ENCODE data around the gene LMAN2.
"Not testable (repeated sequence)": the region's sequence is repeated elsewhere in the genome, so short reads cannot be mapped to it uniquely, and the experiment has no call there.

The LMAN2 gene

DNA sequence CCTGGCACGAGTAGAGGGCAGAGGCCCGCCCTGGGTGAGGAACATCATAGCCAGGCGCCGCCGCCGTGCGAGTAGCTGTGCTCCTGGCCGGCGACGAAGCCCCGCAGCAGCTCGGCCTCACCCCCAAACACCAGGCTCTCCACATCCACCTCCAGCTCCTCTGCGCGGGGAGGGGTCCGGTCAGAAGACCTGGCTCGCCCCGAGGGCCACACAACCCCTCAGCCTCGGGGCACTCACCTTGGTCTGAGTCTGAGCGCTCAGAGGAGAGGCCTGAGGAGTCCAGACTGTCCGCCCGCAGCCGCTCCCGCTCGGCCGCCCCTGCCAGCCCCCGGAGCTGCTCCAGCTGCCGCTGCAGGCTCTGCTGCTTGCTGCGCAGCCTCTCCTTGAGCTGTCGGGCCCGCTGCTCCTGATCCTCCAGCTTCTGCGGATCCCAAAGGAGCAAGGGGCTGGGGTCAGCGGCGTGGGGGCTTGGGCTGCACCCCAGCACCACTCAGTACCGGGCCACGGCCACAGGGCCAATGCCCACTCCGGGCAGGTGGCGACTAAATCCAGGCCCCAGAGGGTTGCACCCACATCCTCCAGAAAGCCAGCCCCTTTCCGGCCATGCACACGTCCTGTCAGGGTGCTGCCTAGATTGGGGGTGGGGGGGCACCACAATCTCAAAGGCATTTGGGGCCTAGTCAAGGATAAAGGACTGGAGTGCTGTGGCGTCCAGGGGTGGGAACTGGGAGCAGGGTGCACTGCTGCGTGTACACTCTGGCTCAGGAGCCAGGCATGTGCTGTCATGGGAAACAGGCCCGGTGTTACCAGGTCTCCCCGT lies 43.7 kb downstream of the LMAN2 start:
- no peak for DNase-seq (ENCODE audit: extremely low read depth in 1 of 2, low read depth in 1 of 2)

DNA sequence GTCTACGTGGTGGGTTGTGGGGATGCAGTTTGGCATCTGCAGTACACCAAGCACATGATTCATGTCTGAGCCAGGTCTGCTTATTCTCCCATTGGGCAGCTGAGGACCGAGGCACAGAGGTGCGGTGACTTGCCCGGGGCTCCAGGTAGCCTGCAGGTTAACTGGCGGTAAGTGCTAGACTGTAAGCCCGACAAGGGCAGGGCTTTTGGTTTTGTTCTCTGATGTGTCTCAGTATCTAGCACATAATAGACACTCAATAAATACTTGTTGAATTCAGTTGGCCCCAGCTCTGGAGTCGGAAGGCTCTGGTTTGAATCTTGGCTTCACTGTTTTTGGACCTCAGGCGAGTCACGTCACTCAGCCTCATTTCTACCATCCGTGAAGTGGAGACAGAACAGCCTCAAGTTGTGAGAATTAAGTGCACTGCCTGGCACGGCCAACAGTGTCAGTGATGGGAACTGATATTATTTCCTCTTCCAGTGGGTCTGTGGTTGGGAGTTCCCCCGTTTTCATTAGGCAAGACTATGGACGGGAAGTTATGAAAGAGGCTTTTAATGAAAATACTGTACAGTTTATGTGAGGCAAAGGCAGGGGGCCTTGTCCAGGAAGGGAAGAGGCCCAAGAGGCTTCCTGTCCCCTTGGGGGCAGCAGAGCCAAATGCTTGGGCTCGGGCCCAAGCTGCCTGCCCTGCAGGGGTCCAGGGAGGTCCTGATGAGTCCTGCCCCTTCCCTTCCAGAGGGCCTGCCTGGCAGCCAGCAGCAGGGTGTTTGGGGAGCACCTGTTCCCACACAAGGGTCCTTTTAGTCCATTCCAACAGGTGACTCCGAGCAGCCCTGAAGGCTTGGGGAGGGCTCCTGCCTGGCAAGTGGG lies 44.6 kb downstream of the LMAN2 start:
- no peak for DNase-seq (ENCODE audit: extremely low read depth in 1 of 2, low read depth in 1 of 2)

DNA sequence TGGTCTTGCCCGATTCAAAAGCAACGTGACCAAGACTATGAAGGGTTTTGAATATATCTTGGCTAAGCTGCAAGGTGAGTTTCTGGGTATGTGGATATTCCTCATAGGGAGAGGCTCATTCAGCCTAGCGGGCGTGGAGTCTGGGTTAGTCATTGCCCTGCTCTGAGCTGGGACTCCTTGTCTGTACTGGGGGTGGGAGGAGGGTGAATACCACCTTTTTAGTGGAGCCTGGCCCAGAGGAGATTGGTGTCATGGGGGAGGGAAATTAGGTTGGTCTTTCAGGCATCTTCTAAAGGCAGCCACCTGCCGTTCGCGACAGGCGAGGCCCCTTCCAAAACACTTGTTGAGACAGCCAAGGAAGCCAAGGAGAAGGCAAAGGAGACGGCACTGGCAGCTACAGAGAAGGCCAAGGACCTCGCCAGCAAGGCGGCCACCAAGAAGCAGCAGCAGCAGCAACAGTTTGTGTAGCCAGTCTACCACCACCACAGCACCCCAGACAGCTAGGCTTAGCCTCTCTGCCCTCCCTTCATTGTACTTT lies 45.3 kb downstream of the LMAN2 start:
- DNase-seq (ENCODE audit: extremely low read depth in 1 of 2, low read depth in 1 of 2), result not testable (repeated sequence)

DNA sequence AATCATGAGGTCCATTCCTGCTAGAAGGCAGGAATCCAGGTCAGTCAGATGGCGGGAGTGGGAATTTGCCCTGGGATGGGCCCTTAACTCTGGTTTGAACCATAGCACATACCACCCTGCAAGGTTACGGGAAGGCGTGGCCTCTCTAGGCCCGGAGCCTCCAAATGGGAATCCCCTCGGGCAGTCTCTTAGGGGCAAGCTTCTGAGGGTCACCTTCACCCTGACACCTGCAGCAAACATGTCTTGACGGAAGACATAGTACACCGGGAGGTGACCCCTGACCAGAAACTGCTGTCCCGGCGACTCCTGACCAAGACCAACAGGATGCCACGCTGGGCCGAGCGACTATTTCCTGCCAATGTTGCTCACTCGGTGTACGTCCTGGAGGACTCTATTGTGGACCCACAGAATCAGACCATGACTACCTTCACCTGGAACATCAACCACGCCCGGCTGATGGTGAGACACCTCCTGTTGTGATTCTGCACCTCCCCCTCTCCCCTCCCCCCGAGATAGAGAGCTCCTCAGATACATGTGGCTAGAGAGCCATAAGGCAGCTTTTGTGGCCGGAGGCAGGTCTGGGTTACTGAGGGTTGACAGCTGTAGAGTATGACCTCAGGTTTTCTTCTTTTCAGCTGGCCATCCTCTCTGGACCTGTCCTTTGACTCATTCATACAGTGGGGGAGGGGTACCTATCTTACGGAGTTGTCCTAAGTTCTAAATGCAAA lies 46.9 kb downstream of the LMAN2 start:
- no peak for DNase-seq (ENCODE audit: extremely low read depth in 1 of 2, low read depth in 1 of 2)

DNA sequence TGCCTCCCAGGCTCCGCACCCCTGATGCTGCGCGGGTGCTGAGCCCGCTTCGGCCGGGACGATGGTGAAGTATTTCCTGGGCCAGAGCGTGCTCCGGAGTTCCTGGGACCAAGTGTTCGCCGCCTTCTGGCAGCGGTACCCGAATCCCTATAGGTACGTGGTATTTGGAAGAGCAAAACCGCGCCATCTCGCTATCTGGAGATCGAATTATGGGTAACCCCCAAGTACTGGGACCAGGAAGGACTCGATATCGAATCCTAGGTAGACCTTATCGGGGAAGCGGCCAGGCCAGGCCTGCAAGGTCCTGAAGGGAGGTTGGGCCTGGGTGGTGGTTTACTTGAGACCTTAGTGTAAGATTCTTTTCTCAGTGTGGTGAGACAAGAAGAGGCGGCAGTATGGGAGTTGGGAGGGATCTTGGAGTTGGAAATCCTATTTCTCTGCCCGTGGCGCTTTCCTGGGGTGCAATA lies 47.5 kb downstream of the LMAN2 start:
- no peak for DNase-seq (ENCODE audit: extremely low read depth in 1 of 2, low read depth in 1 of 2)

DNA sequence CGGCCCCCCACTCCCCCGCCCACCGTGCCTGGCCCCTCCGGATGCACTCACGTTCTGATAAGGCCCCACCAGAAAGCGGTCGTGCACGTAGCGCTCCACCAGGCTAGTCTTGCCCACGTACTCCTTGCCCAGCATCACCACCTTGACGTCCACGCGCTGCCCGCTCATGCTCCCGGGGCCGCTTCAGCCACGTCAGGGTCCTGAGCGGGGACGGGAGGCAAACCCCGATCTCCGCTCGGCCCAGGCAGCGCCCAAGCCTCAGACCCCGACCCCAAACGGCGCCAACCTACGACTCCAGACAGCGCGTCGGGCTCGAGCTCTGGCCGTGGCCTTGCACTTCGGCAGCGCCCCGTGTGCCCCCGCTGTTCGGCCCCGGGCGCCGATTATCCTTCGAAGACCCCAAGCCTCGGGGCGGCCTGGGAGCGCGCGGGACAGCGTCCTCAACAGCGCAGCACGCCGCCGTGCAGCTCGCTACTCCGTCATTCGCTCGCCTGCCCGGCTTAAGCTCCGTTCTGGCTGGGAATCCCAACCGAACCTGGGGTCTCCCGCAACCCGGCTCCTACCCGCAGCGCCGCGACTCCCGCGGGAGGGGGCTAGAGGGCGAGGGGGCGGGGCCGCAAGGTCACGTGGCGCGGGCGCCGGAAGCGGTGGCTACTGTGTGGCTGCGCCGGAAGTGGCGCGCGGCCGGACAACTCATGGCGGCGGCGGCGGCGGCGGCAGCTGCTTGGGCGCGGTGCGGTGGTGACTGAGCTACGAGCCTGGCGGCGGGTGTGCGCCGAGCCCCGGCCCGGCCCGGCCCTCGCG lies 48.1 kb downstream of the LMAN2 start, which contains the start of the genes PRELID1 and RAB24:
Gene PRELID1, plus strand, starts transcription at position 679 of the 804 bp plus-strand sequence. CDS start 187 bp downstream, outside the sequence.
Gene RAB24, minus strand, starts transcription at position 599 of the 804 bp plus-strand sequence. Its CDS starts 431 bp downstream, at position 168.
- DNase-seq (ENCODE audit: extremely low read depth in 1 of 2, low read depth in 1 of 2), result peak; percentile 52 to 89

DNA sequence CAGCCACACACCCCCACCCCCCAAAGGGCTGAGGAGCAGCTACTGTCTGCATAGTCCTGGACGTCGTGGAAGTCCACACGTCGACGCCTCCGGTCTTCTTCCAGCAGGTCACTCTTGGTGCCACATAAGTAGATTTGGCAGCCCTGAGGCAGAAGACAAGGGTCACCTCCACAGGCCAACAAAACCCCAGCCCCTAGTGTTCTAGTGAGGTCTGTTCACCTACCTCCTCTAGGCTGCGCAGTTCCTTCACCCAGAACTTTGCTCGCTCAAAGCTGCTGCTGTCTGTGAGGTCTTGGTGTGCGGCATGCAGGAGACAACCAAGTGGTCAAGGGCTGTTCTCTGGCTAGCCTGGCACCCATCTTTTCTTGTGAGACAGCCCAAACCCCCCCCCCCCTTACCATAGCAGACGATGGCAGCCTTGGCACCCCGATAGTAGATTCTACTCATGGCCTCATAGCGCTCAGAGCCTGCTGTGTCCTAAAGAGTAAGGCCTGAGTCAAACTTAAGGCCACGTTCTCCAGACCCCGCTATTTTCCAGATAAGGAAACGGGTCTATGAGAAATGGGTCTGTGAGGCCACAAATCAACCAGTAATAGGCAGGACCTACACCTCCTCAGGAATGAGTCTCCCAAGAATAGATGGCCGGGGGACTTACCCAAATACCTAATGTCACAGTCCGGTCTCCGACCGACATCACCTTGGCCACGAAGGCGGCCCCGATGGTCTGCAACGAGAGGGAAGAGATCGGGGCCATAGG lies 48.9 kb downstream of the LMAN2 start:
- DNase-seq (ENCODE audit: extremely low read depth in 1 of 2, low read depth in 1 of 2), result no peak

DNA sequence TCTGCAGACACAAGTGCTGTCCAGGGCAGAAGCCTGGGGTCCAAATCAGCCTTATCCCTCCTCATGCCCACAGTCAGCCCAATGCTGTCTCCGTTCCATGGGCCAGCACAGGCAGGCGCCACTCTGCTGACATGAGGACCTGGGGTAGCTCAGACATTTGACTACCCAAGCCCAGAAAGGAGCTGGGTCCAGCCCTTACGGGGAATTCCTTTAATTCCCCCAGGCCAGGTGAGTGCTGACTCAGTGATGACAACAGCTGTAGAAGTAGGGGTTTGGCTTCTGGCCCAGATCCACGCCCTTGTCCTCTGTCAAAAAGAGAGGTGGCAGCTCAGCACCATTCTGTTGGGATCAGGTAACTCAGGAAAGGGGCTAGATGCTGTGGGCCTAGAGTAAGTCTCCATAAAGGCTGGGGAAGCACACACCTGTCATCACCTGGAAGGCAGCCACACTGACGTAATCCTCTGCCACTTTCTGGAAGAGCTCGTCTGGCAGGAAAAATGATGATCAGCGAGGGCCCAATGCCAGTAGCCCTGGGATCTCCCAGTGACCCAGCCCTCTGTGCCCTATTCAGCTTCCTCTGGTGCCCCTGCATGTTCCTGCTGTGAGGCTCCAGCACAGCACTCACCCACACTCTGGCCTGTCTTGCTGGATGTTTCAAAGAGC lies 49.8 kb downstream of the LMAN2 start:
- no peak for DNase-seq (ENCODE audit: extremely low read depth in 1 of 2, low read depth in 1 of 2)

DNA sequence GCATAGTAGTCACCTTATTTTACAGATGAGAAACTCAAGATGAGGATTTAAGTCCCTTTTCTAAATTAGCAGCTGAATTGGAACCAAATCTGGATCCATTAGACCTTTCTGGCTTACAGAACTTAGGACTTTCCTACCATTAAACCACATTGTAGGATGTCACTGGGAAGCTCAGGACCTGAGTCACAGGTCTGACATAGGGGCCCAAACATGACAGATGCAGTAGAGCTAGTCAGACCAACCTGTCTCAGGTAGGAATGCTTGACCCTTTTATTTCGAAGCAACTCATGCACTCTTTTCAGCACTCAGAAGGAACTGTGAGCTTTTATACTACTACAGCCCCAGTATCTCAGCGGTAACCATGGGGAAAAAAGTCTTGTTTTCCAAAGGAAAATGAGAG lies 50.5 kb downstream of the LMAN2 start:
- DNase-seq (ENCODE audit: extremely low read depth in 1 of 2, low read depth in 1 of 2), result no peak

DNA sequence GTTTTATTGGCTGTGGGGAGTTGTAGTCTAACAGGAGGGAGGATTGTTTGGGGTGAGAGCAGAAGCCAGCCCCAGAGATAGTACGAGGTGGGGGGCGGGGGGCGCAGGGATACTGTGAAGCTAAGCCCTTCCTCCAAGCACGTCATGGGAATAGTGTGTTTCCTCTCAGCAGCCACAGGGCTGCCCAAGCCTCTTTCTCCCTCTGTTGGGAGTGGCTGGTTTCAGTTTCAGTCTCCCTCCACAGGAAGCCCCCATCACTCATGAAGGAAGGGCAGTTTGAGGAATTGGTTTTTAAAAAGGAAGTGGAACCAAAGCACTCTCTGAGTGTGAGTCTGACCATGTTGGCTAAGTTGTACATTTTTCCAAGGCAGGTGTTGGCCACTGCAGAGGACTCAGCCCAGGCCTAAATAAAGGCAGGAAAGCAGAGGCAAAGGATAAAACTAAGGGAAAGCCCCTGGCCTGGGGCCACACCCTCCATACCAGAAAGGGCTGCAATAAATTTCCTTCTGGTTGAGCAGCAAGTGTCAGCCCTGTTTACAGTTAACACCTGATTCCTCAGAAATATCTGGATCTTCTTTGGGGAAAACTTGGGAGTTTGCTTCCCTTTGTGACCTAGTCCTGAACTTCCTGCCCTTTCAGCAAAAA lies 51.1 kb downstream of the LMAN2 start:
- peak; percentile 47 to 51 for DNase-seq (ENCODE audit: extremely low read depth in 1 of 2, low read depth in 1 of 2)

DNA sequence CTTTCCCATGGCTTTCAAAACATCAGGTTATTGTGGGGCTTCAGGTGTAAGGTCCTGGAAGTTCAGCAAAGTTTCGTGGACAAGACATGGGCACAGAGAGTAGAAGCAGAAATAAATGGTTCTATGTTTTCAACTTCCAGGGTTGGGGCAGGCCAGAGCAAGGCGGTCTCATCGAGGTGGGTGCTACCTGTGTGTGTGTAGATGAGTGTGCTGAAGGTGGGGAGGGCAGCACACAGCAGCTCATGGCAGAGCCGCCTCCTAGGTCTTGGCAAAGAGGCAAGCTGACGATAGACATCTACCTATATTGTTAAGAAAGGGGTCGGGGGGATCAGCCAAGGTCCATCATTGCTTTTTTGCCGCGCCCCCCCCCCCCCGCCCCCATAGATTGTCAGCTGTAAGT lies 51.8 kb downstream of the LMAN2 start:
- no peak for DNase-seq (ENCODE audit: extremely low read depth in 1 of 2, low read depth in 1 of 2)

DNA sequence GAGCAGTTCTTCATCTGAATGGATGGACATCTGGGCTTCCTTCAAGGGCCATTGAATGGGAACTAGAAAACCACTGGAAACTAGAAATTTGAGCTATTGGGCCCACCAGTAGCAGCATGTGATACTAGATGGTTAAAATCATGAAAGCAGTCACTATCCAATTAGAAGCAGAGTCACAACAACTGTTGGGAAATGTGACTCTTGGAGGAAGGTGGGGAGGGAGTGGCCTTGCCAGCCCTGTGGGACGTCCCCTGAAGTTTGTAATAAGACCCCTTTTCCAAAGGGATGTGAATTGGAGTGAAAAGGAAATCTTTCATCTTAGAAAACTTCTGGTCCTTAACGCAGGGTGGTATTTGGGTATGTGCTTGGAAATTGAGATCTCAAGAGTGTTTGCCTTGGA lies 53.5 kb downstream of the LMAN2 start:
- DNase-seq (ENCODE audit: extremely low read depth in 1 of 2, low read depth in 1 of 2), result no peak

DNA sequence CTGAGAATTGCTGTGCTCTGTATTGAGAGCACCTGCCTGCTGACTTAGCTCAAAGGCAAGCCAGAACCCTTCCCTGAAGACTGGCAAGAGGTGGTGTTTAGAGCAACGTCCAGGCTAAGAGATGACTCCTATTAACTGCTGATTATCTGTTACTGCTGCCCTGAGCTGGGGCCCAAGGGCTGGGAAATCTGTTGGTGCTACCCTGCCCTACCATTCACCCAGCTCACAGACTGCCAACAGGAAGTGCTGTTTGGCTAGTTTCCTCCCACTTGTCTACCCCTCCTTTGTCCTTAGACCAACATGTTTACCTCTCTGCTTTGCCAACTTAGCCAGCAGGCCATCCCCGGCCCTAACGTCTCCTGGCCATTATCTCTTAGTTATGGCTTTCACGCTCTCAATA lies 54.9 kb downstream of the LMAN2 start:
- DNase-seq (ENCODE audit: extremely low read depth in 1 of 2, low read depth in 1 of 2), result no peak

DNA sequence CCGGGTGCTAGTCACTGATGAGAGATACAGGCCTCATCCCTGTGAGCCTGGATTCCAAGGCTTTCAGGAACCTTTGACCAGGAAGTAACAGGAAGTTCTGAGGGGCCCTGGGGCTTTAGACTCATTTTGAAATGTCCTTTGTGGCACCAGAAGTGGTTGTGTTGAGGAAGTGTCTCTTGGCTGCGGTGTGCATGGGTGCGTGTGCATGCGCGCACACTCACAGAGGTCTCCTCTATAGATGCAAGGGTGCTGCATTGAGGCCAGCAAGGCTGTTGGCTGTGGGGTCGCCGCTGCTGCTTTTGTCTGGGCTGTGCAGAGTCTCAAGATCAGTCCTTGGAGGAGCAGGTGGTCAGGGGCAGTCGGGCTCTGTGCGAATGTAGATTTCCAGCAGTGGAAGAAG lies 55.5 kb downstream of the LMAN2 start:
- DNase-seq (ENCODE audit: extremely low read depth in 1 of 2, low read depth in 1 of 2), result no peak

DNA sequence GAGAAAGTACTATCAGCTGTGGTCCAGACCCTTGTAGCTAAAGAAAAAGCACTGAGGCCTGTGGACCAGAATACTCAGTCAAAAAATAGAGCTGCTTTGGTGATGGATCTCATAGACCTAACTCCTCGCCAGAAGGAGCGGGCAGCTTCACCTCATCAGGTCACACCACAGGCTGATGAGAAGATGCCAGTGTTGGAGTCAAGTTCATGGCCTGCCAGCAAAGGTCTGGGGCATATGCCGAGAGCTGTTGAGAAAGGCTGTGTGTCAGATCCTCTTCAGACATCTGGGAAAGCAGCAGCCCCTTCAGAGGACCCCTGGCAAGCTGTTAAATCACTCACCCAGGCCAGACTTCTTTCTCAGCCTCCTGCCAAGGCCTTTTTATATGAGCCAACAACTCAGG lies 56.8 kb downstream of the LMAN2 start:
- DNase-seq (ENCODE audit: extremely low read depth in 1 of 2, low read depth in 1 of 2), result no peak

DNA sequence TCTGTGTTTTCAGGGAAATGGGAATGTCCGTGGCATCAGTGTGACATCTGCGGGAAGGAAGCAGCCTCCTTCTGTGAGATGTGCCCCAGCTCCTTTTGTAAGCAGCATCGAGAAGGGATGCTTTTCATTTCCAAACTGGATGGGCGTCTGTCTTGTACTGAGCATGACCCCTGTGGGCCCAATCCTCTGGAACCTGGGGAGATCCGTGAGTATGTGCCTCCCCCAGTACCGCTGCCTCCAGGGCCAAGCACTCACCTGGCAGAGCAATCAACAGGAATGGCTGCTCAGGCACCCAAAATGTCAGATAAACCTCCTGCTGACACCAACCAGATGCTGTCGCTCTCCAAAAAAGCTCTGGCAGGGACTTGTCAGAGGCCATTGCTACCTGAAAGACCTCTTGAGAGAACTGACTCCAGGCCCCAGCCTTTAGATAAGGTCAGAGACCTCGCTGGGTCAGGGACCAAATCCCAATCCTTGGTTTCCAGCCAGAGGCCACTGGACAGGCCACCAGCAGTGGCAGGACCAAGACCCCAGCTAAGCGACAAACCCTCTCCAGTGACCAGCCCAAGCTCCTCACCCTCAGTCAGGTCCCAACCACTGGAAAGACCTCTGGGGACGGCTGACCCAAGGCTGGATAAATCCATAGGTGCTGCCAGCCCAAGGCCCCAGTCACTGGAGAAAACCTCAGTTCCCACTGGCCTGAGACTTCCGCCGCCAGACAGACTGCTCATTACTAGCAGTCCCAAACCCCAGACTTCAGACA lies 57.5 kb downstream of the LMAN2 start:
- no peak for DNase-seq (ENCODE audit: extremely low read depth in 1 of 2, low read depth in 1 of 2)

DNA sequence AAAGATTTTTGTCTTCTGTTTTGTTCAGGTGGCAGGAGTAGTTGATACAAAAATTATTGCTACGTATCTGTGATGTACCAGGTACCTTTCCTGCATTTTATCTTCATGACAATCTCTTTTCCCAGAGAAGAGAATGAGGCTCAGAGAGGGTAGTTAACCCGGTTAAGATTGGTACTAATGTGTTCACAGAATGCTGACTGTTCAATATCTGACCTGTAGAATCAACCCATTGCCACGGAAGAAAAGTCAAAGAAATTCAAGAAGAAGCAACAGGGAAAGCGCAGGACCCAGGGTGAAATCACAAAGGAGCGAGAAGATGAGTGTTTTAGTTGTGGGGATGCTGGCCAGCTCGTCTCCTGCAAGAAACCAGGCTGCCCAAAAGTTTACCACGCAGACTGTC lies 59.7 kb downstream of the LMAN2 start:
- DNase-seq (ENCODE audit: extremely low read depth in 1 of 2, low read depth in 1 of 2), result no peak

Measured in activated CD8-positive, alpha-beta memory T cell treated with anti-CD3 and anti-CD28 coated beads for 1 hour (primary cell).